Skeletal muscle tissue (tissue), 4 donors: ENCODE results near the gene CCSAP. TPM values are rescaled to one million over a fixed set of nuclear protein-coding genes. Genes with fewer than 3 reads are reported as not detected.
"Not testable (repeated sequence)": the region's sequence is repeated elsewhere in the genome, so short reads cannot be mapped to it uniquely, and the experiment has no call there.

ENCODE experiments used
- H3K27ac ChIP-seq: one replicate; pipeline ENCODE4 v1.7.0; 2013; ENCODE audit warnings: mild to moderate bottlenecking, low read depth, low read length, inconsistent platforms
- H3K27me3 ChIP-seq, 3 donors: one replicate each; pipeline ENCODE4 v1.7.0; 2013; ENCODE audit warnings: low read length in 3 of 3; ENCODE audit not compliant: control insufficient read depth in 3 of 3, insufficient read depth in 3 of 3
- H3K36me3 ChIP-seq, 3 donors: one replicate each; pipeline ENCODE4 v1.7.0; 2013; ENCODE audit warnings: low read length in 3 of 3; ENCODE audit not compliant: control insufficient read depth in 3 of 3, insufficient read depth in 3 of 3
- H3K4me1 ChIP-seq, 3 donors: one replicate each; pipeline ENCODE4 v1.7.0; 2013; ENCODE audit warnings: low read length in 3 of 3, mild to moderate bottlenecking in 3 of 3; ENCODE audit not compliant: control insufficient read depth in 3 of 3, insufficient read depth in 3 of 3
- H3K4me3 ChIP-seq, 3 donors: one replicate each; pipeline ENCODE4 v1.7.0; 2013; ENCODE audit warnings: low read length in 3 of 3
- H3K9ac ChIP-seq, 3 donors: one replicate each; pipeline ENCODE4 v1.7.0; 2013; ENCODE audit warnings: low read length in 3 of 3, mild to moderate bottlenecking in 3 of 3, moderate library complexity in 2 of 3, low read depth in 1 of 3
- H3K9me3 ChIP-seq, 3 donors: one replicate each; pipeline ENCODE4 v1.7.0; 2013; ENCODE audit warnings: low read length in 3 of 3; ENCODE audit not compliant: control insufficient read depth in 3 of 3
- total RNA-seq: library from RNA; depleted of rRNA; stranded (reverse); fragments of >200 nt; gene quantifications from one replicate; pipeline ENCODE4 v1.2.3, GENCODE V29; 2014
- donor health status: Osteomylitis.

Gene CCSAP
- total RNA-seq, 1 donor from 2014 or later = 5.2 TPM

DNA sequence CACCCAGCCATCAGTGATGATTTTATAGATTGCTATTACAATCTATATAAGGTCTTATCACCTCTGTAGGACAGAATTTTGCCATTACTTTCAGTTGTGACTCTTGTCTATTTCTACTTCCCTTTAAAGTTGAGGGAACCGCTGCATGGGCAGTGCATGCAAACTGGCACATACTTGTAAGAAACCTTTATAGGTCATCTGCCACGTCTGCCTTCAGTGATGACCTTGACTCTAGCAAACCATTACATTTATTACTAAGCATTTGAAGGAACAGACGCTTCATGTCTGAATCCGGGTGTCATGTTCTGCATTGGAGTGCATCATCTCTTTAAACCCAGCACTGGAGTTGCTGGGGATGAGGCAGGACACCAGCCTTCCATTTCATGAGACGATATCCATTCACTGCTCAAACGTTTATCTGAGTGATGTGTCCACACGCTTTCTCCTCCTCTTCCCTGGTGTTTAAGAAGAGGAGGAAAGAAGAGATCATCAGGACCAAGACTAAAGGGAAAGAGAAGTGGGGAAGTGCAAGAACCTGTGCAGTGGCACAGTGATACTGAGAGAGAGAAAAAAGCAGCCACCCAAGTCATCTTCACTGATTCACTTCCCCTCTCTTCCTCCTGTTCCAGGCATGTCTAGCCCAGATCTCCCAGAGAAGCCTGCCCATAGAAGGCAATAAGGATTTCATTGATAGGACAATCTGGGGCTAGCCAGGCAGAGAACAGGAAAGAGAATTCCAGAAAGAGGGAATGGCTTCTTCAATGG is 14.1 kb downstream of the CCSAP start:
- Histone ChIP-seq H3K9me3 (no peaks in the 10 kb centered on the region), H3K4me1 (no peaks in the 10 kb centered on the region), H3K27ac (no peak overlapping the region), H3K36me3 (peaks cover 11 to 15% (median 15%) of the 10 kb centered on the region in 3 donors), H3K9ac (no peak overlapping the region), H3K4me3 (no peak overlapping the region), H3K27me3 (no peaks in the 10 kb centered on the region)

DNA sequence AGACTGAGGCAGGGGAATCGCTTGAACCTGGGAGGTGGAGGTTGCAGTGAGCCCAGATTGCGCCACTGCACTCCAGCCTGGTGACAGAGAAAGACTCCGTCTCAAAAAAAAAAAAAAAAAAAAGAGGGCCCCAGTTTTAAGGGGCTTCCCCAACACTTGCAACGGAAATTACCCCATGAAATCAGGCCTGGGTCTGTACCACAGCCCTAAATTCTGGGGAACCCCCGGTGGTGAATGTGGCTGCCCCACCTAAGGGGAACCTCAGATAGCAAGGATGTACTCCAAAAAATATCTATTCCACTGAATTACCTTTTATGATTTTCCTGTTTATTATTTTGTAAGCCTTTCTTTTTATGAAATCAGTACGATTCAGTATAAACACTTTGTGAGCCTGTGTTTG is 15.1 kb downstream of the CCSAP start:
- H3K27ac ChIP-seq, H3K4me1 ChIP-seq, H3K9ac ChIP-seq, H3K4me3 ChIP-seq, H3K27me3 ChIP-seq, H3K9me3 ChIP-seq: not testable (repeated sequence)
- H3K36me3 ChIP-seq = peaks cover 17 to 23% (median 17%) of the 10 kb centered on the region in 3 donors

DNA sequence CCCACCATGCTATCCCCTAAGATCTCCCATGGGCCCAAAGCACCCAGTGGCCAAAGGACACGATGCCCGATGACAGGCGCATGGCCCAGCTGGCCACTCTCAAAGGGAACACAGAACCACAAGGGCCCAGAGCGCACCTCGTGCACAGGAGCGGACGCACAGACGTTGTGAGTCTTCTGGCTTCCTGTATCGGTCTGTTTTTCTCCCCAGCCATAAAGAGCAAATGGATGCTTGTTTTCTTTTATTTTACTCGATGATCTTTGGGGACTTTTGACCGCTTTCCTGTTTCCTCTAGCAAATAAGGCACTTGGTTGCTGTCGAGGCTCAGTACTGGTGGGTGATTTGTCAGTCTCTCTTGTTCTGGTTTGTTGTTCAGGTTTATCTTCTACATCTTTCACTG is 16.2 kb downstream of the CCSAP start:
- H3K27me3 ChIP-seq = no peaks in the 10 kb centered on the region
- H3K4me3 ChIP-seq = no peak overlapping the region
- no peak overlapping the region for H3K9ac ChIP-seq
- H3K27ac ChIP-seq = no peak overlapping the region
- no peaks in the 10 kb centered on the region for H3K9me3 ChIP-seq
- H3K36me3 ChIP-seq = peaks cover 17 to 26% (median 23%) of the 10 kb centered on the region in 3 donors
- no peaks in the 10 kb centered on the region for H3K4me1 ChIP-seq

- Histone ChIP-seq H3K36me3 (peaks cover 17 to 26% (median 23%) of the 10 kb centered on the region in 3 donors), H3K9me3 (no peaks in the 10 kb centered on the region), H3K27ac (no peak overlapping the region), H3K4me1 (no peaks in the 10 kb centered on the region), H3K9ac (no peak overlapping the region), H3K4me3 (no peak overlapping the region), H3K27me3 (no peaks in the 10 kb centered on the region)
These were observed 16.9 kb downstream of the CCSAP start for GRCh38 chr1:229325853-229326487.

- Histone ChIP-seq H3K36me3 (peaks cover 17 to 26% (median 23%) of the 10 kb centered on the region in 3 donors), H3K9ac (no peak overlapping the region), H3K9me3 (no peaks in the 10 kb centered on the region), H3K27me3 (no peaks in the 10 kb centered on the region), H3K4me1 (no peaks in the 10 kb centered on the region), H3K4me3 (no peak overlapping the region), H3K27ac (no peak overlapping the region)
These were observed 17.4 kb downstream of the CCSAP start for GRCh38 chr1:229325401-229325800.

DNA sequence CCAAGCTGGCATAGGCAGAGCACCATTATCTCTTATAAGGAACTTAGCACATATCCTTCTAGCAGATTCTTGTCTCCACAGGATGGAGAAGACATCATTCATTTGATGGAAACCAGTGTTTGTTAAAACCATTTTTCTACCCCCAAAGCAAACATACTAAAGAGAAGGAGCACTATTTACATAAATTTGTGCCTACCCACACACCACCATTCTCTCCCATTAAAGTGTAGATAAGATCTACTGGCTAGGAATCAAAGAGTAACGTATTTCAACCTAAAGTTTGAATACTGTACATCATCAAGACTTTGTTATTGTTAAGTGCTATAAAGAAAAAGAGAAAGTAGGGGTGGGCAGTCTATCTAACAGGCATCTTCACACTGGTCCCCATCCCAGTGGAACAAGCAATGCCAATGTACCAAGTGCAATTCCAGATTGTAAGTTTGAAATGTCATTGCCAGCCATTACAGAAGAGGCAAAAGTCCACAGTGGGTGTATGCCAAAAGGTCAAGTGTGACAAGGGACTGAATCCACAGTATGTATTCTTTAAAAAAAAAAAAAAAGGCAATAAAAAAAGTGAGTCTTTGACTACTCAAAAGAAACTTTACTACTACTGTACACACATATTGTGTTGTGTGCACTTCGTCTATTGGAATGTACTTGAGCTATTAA is 18.8 kb downstream of the CCSAP start:
- Histone ChIP-seq H3K27me3 (no peaks in the 10 kb centered on the region), H3K36me3 (peaks cover 15 to 30% (median 26%) of the 10 kb centered on the region in 3 donors), H3K27ac (no peak overlapping the region), H3K9me3 (no peaks in the 10 kb centered on the region), H3K4me3 (no peak overlapping the region), H3K9ac (no peak overlapping the region), H3K4me1 (no peaks in the 10 kb centered on the region)

GRCh38 chr1:229323201-229323600 is 19.6 kb downstream of the CCSAP start:
- H3K9me3 ChIP-seq = no peaks in the 10 kb centered on the region
- H3K9ac ChIP-seq = no peak overlapping the region
- H3K27ac ChIP-seq = no peak overlapping the region
- H3K27me3 ChIP-seq = no peaks in the 10 kb centered on the region
- no peak overlapping the region for H3K4me3 ChIP-seq
- peaks cover 15 to 30% (median 26%) of the 10 kb centered on the region in 3 donors for H3K36me3 ChIP-seq
- H3K4me1 ChIP-seq = no peaks in the 10 kb centered on the region

GRCh38 chr1:229319487-229319886 is 23.4 kb downstream of the CCSAP start:
- H3K36me3 ChIP-seq = peaks cover 10 to 21% (median 17%) of the 10 kb centered on the region in 3 donors
- no peak overlapping the region for H3K9ac ChIP-seq
- H3K9me3 ChIP-seq = no peaks in the 10 kb centered on the region
- no peak overlapping the region for H3K4me3 ChIP-seq
- H3K27me3 ChIP-seq = no peaks in the 10 kb centered on the region
- H3K27ac ChIP-seq = no peak overlapping the region
- H3K4me1 ChIP-seq = no peaks in the 10 kb centered on the region

- Histone ChIP-seq H3K27me3 (no peaks in the 10 kb centered on the region), H3K9me3 (no peaks in the 10 kb centered on the region), H3K4me1 (no peaks in the 10 kb centered on the region), H3K9ac (no peak overlapping the region), H3K4me3 (no peak overlapping the region), H3K27ac (no peak overlapping the region), H3K36me3 (peaks cover 1 to 11% (median 9%) of the 10 kb centered on the region in 3 donors)
These were observed 24.8 kb downstream of the CCSAP start for GRCh38 chr1:229318056-229318455.

DNA sequence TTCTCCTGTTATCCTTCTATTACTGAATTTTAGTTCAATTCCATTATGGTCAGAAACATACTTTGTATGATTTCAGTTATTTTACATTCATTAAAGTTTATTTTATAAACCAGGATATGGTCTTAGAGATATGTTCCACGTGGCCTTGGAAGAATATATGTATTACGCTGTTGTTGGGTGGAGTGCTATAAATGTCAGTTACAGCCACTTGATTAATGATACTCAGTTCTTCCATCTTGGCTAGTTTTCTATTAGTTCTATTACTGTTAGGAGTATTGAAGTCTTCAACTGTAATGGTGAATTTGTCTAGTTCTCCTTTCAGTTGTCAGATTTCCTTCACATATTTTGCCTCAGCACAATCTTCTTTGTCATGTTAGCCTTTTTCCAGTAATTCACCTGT is 26.7 kb downstream of the CCSAP start:
- H3K27ac ChIP-seq = no peak overlapping the region
- no peaks in the 10 kb centered on the region for H3K9me3 ChIP-seq
- H3K4me3 ChIP-seq = no peak overlapping the region
- peaks cover 0 to 5% (median 5%) of the 10 kb centered on the region in 3 donors for H3K36me3 ChIP-seq
- H3K27me3 ChIP-seq = no peaks in the 10 kb centered on the region
- no peaks in the 10 kb centered on the region for H3K4me1 ChIP-seq
- no peak overlapping the region for H3K9ac ChIP-seq
